ENCODE data around the gene SMYD3. TPM values are rescaled to one million over a fixed set of nuclear protein-coding genes. Genes with fewer than 3 reads are reported as not detected.

SMYD3 gene
- polyA plus RNA-seq, 2 of the 4 experiments (the other 2 are of a cell fraction) = 18.2 to 35.2 TPM

- CTCF ChIA-PET = no interaction called here
- H3K4me3 ChIP-seq = no peak overlapping the region
- 83% methylated on average over 1 of the region's 1 CpG for whole genome bisulfite sequencing (ENCODE audit: missing lambda C conversion rate)
Observed at GRCh38 chr1:245906207-245906606, 600.9 kb downstream of the SMYD3 start.

DNA sequence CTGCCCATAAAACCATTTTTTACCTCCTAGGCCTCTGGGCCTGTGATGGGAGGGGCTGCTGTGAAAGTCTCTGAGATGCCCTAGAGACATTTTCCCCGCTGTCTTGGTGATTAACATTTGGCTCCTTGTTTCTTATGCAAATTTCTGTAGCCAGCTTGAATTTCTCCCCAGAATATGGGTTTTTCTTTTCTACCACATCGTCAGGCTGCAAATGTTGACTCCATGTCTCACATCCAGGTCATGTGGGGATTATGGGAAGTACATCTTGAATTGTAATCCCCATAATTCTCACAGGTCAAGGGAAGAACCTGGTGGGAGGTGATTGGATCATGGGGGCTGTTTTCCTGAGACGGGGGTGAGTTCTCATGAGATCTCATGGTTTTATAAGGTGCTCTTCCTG is 603.2 kb downstream of the SMYD3 start:
- no peaks in the 10 kb centered on the region for H3K9me3 ChIP-seq
- CTCF ChIA-PET = no interaction called here
- no peak overlapping the region for H3K4me3 ChIP-seq
- WGBS (ENCODE audit: missing lambda C conversion rate) = 83% methylated on average over 3 of the region's 3 CpGs
- no peak for DNase-seq (ENCODE audit: low read depth in 1 of 2, low spot score in 1 of 2)
- TF ChIP-seq KDM1A (IDR thresholded peaks at IDR 0.05; ENCODE audit: low read depth) (no peak), PHF8 (IDR thresholded peaks at IDR 0.05; ENCODE audit: borderline replicate concordance, low read depth) (no peak)
- TF ChIP-seq, protein P1, sequence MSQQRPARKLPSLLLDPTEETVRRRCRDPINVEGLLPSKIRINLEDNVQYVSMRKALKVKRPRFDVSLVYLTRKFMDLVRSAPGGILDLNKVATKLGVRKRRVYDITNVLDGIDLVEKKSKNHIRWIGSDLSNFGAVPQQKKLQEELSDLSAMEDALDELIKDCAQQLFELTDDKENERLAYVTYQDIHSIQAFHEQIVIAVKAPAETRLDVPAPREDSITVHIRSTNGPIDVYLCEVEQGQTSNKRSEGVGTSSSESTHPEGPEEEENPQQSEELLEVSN (IDR thresholded peaks at IDR 0.05; ENCODE audit: borderline replicate concordance, low read depth) = no peak
- TF ChIP-seq, protein P2, sequence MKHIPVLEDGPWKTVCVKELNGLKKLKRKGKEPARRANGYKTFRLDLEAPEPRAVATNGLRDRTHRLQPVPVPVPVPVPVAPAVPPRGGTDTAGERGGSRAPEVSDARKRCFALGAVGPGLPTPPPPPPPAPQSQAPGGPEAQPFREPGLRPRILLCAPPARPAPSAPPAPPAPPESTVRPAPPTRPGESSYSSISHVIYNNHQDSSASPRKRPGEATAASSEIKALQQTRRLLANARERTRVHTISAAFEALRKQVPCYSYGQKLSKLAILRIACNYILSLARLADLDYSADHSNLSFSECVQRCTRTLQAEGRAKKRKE (CRISPR knock-in tag; IDR thresholded peaks at IDR 0.05; ENCODE audit: low read depth) = no peak
- no peak overlapping the region for H3K27ac ChIP-seq
- ATAC-seq = no peak
- no peak overlapping the region for H3K4me2 ChIP-seq
- POLR2A ChIA-PET = no interaction called here
- no peak for FAIRE-seq
- H3K4me1 ChIP-seq = no peaks in the 10 kb centered on the region

More at GRCh38 chr1:245906207-245906606, 600.9 kb downstream of the SMYD3 start:
- H3K27ac ChIP-seq = no peak overlapping the region
- POLR2A ChIA-PET = no interaction called here
- no peaks in the 10 kb centered on the region for H3K9me3 ChIP-seq
- H3K4me2 ChIP-seq = no peak overlapping the region
- H3K4me1 ChIP-seq = no peaks in the 10 kb centered on the region
- ATAC-seq (no peak), FAIRE-seq (no peak), DNase-seq (ENCODE audit: low read depth in 1 of 2, low spot score in 1 of 2) (no peak)
- TF ChIP-seq HOXB5 (CRISPR knock-in tag; IDR thresholded peaks at IDR 0.05) (no peak), MAFK (IDR thresholded peaks at IDR 0.05; ENCODE audit: partially characterized antibody) (no peak), GATA3 (IDR thresholded peaks at IDR 0.05; ENCODE audit: borderline replicate concordance) (no peak), ZNF302 (CRISPR knock-in tag; IDR thresholded peaks at IDR 0.05) (no peak), ZSCAN20 (CRISPR knock-in tag; IDR thresholded peaks at IDR 0.05) (no peak), CBX8 (IDR thresholded peaks at IDR 0.05) (no peak), CHD2 (IDR thresholded peaks at IDR 0.05; ENCODE audit: low read length, partially characterized antibody) (no peak), NPAS2 (CRISPR knock-in tag; IDR thresholded peaks at IDR 0.05; ENCODE audit: borderline replicate concordance) (no peak), PHF8 (IDR thresholded peaks at IDR 0.05; ENCODE audit: borderline replicate concordance, low read depth) (no peak), TFCP2L1 (CRISPR knock-in tag; IDR thresholded peaks at IDR 0.05) (no peak), FOXS1 (CRISPR knock-in tag; IDR thresholded peaks at IDR 0.05) (no peak), JUNB (IDR thresholded peaks at IDR 0.05) (no peak), CBX2 (IDR thresholded peaks at IDR 0.05; ENCODE audit: borderline replicate concordance, low read depth) (no peak), RAD21 (conservative IDR thresholded peaks at IDR 0.05 in 1 of 2, IDR thresholded peaks at IDR 0.05 in 1 of 2) (no peak), MAZ (IDR thresholded peaks at IDR 0.05; ENCODE audit: borderline replicate concordance, low read depth, low read length) (no peak), KDM1A (IDR thresholded peaks at IDR 0.05; ENCODE audit: low read depth) (no peak)
- TF ChIP-seq, protein P3, sequence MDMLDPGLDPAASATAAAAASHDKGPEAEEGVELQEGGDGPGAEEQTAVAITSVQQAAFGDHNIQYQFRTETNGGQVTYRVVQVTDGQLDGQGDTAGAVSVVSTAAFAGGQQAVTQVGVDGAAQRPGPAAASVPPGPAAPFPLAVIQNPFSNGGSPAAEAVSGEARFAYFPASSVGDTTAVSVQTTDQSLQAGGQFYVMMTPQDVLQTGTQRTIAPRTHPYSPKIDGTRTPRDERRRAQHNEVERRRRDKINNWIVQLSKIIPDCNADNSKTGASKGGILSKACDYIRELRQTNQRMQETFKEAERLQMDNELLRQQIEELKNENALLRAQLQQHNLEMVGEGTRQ (IDR thresholded peaks at IDR 0.05) = no peak
- TF ChIP-seq, protein P1 (IDR thresholded peaks at IDR 0.05; ENCODE audit: borderline replicate concordance, low read depth) = no peak
- TF ChIP-seq, protein P4, sequence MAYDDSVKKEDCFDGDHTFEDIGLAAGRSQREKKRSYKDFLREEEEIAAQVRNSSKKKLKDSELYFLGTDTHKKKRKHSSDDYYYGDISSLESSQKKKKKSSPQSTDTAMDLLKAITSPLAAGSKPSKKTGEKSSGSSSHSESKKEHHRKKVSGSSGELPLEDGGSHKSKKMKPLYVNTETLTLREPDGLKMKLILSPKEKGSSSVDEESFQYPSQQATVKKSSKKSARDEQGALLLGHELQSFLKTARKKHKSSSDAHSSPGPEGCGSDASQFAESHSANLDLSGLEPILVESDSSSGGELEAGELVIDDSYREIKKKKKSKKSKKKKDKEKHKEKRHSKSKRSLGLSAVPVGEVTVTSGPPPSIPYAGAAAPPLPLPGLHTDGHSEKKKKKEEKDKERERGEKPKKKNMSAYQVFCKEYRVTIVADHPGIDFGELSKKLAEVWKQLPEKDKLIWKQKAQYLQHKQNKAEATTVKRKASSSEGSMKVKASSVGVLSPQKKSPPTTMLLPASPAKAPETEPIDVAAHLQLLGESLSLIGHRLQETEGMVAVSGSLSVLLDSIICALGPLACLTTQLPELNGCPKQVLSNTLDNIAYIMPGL (CRISPR knock-in tag; IDR thresholded peaks at IDR 0.05; ENCODE audit: borderline replicate concordance) = no peak
